Activated gamma-delta T cell (primary cell): ENCODE measurements around the gene C4orf50.

Experiments
- DNase-seq: peaks from one replicate; lab custom pipeline; 2025; lab: John Stamatoyannopoulos, UW

The C4orf50 gene

GRCh38 chr4:6043843-6044242 lies 25.6 kb upstream of the C4orf50 start:
- no peak for DNase-seq

DNA sequence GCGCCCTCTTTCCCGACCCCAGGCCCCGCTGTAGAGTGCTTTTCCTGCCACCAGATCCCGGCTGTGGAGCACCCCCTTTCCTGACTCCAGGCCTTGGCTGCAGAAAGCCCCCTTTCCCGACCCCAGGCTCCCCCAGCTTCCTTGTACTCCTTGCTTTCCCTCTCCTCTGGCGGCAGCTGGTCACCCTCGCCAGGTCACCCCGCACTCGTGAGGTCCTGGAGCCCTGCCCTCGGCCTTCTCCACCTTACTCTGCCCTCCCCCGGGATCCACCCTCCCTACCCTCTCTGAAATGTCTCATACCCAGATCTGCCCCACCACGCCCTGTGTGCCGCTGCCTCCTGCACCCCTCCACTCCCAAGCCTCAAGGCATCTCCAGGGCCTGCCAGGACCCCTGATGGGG lies 25.0 kb upstream of the C4orf50 start:
- no peak for DNase-seq

DNA sequence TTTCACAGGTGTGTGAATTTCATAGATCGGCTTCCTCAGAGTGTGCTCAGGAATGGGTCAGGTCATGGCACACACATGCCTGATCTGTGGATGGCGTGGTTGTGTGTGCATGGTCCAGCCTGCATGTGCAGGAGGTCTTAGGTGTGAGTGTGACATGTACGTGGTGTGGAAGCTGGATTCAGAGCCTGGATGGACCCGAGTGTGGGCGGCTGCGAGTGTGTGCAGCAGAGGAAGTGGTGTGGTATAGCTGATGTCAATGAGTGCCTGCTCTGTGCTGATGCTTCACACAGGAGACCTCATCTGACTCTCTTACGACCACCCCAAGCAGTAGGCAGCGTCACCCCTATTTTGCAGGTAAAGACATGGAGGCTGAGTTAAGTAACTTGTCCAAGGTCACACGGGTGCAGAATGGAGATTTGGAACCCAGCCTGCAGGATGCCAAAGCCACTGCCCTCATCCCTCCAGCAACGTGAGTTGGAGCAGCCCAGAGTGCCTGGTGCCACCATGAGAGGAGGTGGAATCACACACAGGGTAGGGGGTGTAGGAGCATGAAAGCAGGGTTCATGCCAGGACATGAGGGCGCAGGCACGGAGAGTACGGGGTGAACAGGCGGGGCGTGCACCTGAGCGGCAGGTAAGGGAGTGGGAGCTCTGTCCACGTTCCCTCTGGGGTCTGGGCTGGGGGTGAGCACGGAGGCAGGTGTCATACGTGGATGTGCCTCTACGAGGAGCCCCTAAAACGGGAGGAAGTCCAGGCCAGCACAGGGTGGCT lies 24.2 kb upstream of the C4orf50 start:
- DNase-seq = no peak

- no peak for DNase-seq
Measured at GRCh38 chr4:6041800-6042199, 23.6 kb upstream of the C4orf50 start.

GRCh38 chr4:6038711-6039110 lies 20.5 kb upstream of the C4orf50 start:
- no peak for DNase-seq

- DNase-seq = no peak
Measured at GRCh38 chr4:6035786-6036185, 17.6 kb upstream of the C4orf50 start.

DNA sequence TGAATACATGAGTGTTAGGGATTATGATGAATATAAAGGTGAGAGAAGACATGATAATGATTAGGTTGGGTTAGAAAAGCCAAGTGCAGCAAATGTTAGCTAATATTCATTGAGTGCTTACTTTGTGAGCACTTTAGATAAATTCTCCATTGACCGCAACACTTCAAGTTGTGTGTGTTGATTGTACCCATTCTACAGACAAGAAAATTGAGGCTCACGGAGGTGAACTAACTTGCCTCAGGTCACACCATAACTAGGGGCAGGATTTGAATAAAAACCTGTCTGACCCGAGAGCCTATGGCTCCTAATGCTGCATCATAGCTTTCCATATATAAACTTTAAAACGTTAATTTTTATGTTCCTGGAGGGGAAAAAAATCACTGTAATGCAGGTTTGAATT lies 15.2 kb upstream of the C4orf50 start:
- no peak for DNase-seq

DNA sequence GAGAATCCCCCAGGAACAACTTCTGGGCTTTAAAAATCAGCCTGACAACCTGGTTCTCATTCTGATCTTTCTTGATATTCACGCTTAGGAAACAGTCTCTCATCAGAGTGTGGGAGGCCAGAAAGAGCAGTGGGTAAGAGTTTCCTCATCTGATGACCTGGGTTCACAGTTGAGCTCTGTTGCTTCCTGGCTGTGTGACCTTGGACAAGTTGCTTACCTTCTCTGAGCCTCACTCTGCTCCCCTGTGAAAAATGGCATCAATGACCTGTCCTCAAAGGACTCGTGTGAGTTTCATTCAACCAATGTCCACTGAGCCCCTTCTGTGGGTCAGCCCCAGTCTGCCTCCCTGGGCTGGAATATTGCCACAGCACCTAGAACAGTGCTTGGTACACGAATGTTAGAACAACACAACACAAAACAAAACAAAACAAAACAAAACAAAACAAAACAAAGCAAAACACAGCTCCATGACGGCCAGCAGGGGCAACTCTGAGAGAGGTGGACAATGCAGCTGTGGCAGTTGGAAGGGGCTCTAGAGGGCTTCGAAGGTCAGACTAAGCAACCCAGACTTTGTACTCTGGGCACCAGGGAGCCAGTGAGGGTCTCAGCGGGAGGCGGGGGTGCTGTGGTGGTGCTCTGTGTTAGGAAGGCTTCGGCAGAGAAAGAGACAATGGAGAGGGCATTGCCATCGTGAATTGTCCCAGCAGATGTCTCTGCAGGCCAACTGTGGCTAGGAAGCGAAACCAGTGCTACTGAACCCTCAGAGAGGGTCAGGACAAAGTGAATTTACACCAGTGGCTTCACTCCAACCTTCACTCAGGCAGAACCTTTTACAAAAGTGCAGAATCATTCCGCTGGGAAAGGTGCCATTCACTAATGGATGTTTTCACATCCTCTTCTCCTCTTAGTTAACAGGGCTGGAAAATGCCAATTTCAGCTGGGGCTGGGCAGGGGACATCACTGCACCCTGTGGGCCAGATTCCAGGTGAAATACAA lies 14.3 kb upstream of the C4orf50 start:
- DNase-seq = no peak

DNA sequence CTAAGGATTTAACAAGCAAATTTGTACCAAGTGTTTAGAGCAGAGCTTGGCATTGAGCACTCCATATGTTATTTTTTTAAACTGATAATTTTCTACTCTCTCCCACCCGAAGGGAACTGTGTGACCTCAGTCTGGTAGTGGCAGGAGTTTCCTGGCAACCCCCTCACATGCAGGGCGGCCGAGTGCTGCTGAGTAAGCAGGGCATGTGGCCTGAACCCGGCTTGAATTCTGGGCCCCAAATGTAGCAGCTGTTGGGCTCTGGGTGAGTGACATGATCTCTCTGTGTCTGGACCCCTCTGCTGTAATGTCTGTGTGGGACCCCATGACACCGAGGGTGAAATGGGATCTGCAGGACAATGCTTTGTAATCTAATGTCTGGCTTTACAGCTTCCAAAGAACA lies 13.6 kb upstream of the C4orf50 start:
- no peak for DNase-seq

DNA sequence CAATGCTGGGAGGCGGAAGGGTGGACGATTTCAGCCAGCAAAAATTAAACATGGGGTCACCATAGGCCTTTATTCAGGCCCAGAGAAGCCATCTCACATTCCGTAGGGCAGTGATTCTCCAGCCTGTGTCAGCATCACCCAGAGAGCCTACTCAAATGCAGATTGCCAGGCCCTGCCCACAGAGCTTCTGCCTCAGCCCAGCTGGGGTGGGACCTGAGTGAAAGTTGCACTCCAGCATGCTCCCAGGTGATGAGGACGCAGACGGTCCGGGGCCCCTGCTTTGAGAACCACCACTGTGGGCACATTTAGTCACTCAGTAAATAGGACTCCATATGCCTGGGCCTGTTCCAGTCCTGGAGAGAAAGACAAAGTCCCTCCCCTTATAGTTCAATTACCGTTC lies 12.4 kb upstream of the C4orf50 start:
- no peak for DNase-seq

DNA sequence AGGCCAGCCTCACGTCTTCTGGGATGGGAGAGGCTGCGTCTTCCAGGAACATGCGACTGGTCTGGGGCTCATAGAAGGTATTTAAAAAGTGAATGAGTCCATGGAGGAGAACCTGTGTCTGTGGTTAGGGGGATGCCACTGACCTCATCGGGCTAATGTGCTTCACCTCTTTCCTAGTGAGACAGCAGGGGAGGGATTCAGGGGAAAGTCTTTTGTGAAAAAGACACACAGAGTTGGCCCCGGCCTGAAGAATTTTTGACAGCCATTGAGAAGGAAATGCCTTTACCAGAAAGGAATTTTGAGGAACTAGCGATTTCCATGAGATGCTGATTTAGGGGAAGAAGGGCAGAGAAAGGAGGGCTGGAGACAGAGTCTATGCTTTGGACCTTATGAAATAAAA lies 11.0 kb upstream of the C4orf50 start:
- DNase-seq = no peak

GRCh38 chr4:6028168-6028567 lies 9.9 kb upstream of the C4orf50 start:
- DNase-seq = no peak

DNA sequence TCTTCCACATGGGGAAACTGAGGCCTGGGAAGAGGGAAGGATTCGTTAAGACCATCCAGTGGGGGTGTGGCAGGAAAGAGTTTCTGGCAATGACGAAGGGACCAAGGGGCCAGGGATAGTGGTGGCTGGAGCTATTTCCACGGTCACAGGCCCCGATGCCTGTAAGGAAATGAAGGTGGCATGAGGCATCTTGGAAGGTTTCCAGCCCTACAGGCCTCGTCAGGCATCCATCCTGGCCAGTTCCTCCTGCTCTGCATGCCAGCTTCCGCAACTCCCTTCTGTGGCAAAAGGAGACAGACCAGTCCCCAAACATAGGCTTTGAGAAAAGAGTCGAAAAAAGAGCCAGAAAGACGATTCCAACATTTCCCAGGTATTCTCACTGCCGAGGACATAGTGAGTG lies 9.2 kb upstream of the C4orf50 start:
- DNase-seq = no peak

DNA sequence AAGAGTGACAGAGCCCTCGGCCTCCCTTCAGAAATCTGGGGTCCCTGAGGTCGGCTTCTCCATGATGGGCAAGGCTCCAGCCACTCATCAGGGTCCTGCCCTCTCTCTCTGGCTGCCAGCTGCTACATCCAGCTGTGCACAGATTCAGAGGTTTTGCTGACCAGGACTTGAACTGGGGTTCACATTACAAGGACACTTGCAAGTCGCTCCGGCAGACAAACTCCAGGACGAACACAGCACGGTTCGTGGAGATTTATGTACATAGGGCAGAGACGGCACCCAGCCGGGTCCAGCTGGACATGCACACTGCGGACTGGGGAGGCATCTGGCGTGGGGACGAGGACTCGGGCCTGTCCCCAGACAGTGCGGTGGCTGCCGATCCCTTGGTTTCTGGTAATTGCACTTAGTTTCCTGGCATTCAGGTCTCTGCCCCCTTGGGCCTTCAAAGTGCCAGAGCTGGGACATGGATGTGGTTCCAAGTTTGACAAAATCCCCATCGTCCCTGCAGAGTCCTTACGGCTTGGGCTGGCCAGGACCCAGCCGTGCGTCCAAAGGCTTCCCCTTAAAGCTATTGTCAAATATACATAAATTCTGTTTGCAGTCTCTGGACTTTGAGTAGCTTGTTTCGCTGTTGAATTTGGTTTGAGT lies 6.2 kb upstream of the C4orf50 start:
- no peak for DNase-seq

DNA sequence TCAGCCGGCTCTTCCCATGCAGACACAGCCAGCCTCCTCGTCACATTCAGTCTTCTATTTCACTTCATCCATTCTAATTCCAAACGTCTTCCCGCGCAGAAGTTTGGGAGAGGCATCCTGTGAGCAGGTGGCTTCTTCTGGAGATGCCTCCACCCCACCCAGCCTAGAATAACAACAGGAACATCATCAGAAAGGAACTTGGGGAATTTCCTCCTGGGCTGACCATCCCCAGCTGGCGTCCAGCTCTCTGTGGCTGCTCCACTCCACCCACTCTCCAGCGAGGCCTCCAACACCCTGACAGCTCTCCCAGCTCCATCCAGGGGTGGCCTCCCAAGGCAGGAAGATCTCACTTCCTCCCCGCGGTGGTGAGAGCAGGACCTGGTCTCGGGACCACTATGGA lies 5.5 kb upstream of the C4orf50 start:
- no peak for DNase-seq

DNA sequence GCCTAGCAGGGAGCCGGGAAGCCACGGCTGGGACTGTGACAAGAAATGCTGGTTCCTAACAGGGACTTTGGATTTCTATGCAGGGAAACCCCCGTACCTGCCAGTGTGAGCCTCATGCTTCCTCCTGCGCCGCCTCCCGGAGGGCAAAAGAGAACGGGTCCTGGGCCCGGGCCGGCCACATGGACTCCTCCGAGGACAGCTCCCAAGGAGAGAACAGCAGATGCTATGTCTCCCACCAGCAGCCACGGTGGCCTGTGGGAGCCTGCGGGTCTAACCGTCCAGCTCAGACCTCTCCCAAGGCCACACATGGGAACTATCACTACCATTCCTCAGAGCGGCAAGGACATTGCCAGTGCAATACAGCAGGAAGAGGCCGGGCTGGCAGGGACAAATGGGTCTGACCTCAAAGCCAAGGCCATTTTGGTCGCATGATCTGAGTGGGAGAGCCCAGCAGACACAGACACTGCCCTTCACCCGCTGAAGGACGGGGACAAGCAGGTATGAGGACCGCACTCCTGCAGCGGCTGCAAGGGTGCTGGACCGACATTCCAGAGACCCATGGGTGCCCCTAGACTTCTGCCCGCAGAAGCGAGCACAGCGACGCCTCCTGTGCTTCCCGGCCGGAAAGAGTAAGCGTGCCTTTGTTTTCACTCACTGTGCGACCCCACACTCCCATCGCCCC lies 4.5 kb upstream of the C4orf50 start:
- DNase-seq = no peak

GRCh38 chr4:6021831-6022606 lies 3.8 kb upstream of the C4orf50 start:
- no peak for DNase-seq

- DNase-seq = no peak
Measured at GRCh38 chr4:6020613-6021012, 2.4 kb upstream of the C4orf50 start.

DNA sequence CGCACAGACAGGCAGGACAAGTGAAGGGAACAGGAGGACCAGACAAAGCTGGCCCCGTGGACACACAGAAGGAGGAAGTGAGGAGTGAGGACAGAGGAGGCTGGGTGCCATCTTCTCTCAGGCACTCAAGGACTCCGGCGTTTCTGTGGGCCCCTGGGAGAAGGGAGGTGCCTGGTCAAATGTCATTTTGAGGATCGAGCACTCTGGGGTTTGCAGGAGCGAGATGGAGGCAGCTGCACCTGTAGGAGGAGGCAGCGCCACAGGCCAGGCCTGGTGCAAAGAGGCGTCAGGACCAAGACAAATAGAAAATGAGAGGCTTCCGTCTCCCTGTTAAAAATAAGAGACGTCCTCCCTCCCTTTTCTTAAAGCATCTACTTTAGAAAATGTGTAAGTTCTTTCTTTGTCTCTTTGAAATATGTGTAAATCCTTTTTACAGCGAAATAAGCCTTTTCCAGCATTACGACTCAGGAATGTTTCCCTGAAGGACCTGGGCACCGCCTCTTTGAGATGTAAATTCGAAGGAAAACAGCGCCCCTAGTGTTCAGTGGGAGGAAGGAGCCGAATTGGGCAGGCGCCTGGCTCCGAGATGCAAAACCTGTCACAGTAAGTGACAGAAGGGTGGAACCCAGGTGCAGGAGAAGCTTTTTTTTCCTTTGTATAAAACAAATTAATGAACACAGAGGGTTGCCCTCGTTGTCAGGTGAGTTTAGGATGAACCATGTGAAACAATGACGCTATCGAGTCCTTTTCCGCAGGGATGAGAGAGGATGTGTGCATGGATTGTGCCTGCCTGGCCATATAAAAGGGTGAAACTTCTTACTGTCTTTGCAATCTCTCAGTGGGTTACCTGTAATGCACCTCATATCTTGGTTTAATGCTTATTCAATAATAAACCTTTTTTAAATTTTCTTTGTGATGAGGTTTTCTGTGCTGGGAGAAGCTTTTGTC lies 1.4 kb upstream of the C4orf50 start:
- DNase-seq = no peak

GRCh38 chr4:6017800-6018199 lies 431 bp downstream of the C4orf50 start:
- no peak for DNase-seq
